HepG2 (cell line): ENCODE measurements around the gene MRPL3. TPM values are rescaled to one million over a fixed set of nuclear protein-coding genes. Genes with fewer than 3 reads are reported as not detected.
A peak's percentile ranks its signal among the peaks of the same experiment; 100 is the strongest.

Source experiments
- CREM ChIP-seq, 2 experiments: sonication (generic) in 1 of 2; formaldehyde crosslinking in 1 of 2; IDR thresholded peaks; 2 replicates each; pipeline versions ENCODE4 v1.4.0 to v1.6.1; 2016 to 2020; ENCODE audit warnings: antibody characterized with exemption in 1 of 2, mild to moderate bottlenecking in 1 of 2, missing genetic modification reagents in 1 of 2
- DR1 ChIP-seq: sonication (generic); formaldehyde crosslinking; IDR thresholded peaks from 2 replicates; pipeline ENCODE4 v1.8.0; 2021; ENCODE audit warnings: mild to moderate bottlenecking, missing genetic modification reagents, inconsistent platforms
- HDAC2 ChIP-seq: sonication (generic); formaldehyde crosslinking; IDR thresholded peaks from 2 replicates; pipeline ENCODE4 v1.4.0; 2020; ENCODE audit warnings: missing genetic modification reagents
- JUN ChIP-seq: sonication (generic); formaldehyde crosslinking; IDR thresholded peaks from 2 replicates; pipeline ENCODE4 v1.4.0; 2020; ENCODE audit warnings: mild to moderate bottlenecking, missing genetic modification reagents
- KAT8 ChIP-seq: IDR thresholded peaks from 2 replicates; pipeline ENCODE4 v1.6.1; 2016; ENCODE audit warnings: missing genetic modification reagents, missing compliant biosample characterization
- KLF11 ChIP-seq: IDR thresholded peaks from 2 replicates; pipeline ENCODE4 v1.6.1; 2016; ENCODE audit warnings: missing compliant biosample characterization
- MEIS1 ChIP-seq: sonication (generic); formaldehyde crosslinking; IDR thresholded peaks from 2 replicates; pipeline ENCODE4 v1.9.0; 2021; ENCODE audit warnings: mild to moderate bottlenecking, missing genetic modification reagents, moderate library complexity, borderline replicate concordance
- SAP130 ChIP-seq: IDR thresholded peaks from 2 replicates; pipeline ENCODE4 v1.6.1; 2016; ENCODE audit warnings: low read depth
- SKI ChIP-seq: fragments of 450-650 bp; IDR thresholded peaks from one replicate; pipeline ENCODE4 v1.6.1; 2018; ENCODE audit warnings: mild to moderate bottlenecking; ENCODE audit not compliant: partially characterized antibody
- TAF15 ChIP-seq: fragments of 200-400 bp; formaldehyde crosslinking; IDR thresholded peaks from one replicate; pipeline ENCODE4 v1.6.1; 2018; ENCODE audit warnings: mild to moderate bottlenecking, low read depth, low read length; ENCODE audit not compliant: poor library complexity, severe bottlenecking
- TBX3 ChIP-seq: fragments of 450-650 bp; IDR thresholded peaks from 2 replicates; pipeline ENCODE4 v1.6.1; 2017; ENCODE audit warnings: antibody characterized with exemption, mild to moderate bottlenecking, inconsistent platforms, borderline replicate concordance
- TCF7 ChIP-seq: sonication (generic); IDR thresholded peaks from 2 replicates; pipeline ENCODE4 v1.6.1; 2016; ENCODE audit warnings: antibody characterized with exemption, low read depth
- TOPORS ChIP-seq: sonication (generic); formaldehyde crosslinking; IDR thresholded peaks from 2 replicates; pipeline ENCODE4 v1.8.0; 2023; ENCODE audit warnings: mild to moderate bottlenecking, missing genetic modification reagents
- ZHX2 ChIP-seq, 2 experiments: sonication (generic) in 1 of 2; formaldehyde crosslinking in 1 of 2; IDR thresholded peaks; 2 replicates each; pipeline versions ENCODE4 v1.6.1 to v1.9.0; 2014 to 2022; ENCODE audit warnings: antibody characterized with exemption in 1 of 2, borderline replicate concordance in 1 of 2, inconsistent platforms in 1 of 2, low read depth in 1 of 2, missing genetic modification reagents in 1 of 2
- ZNF20 ChIP-seq: sonication (generic); formaldehyde crosslinking; IDR thresholded peaks from 2 replicates; pipeline ENCODE4 v1.4.0; 2020; ENCODE audit warnings: mild to moderate bottlenecking, moderate library complexity, missing genetic modification reagents
- polyA plus RNA-seq, 8 experiments: library from polyadenylated mRNA; depleted of rRNA in 3 of 8; stranded (reverse) in 7 of 8; unstranded in 1 of 8; fragments of >200 nt; fragmentation: Illumina TruSeq in 4 of 8; extraction: Trizol in 4 of 8; gene quantifications; 2 replicates each; pipeline versions ENCODE4 v1.2.1 to v1.2.3, GENCODE V29; 2011 to 2016; ENCODE audit warnings: low read depth in 4 of 8, missing spikeins in 1 of 8, mixed read lengths in 1 of 8; ENCODE audit not compliant: insufficient read depth in 1 of 8
- total RNA-seq, 5 experiments: library from RNA; depleted of rRNA; stranded (reverse); fragments of >200 nt; fragmentation: Illumina TruSeq; extraction: Trizol; gene quantifications; 2 replicates each; pipeline ENCODE4 v1.2.3, GENCODE V29; 2016; ENCODE audit warnings: low read depth in 1 of 5
- TF ChIP-seq, protein P1 (sequence below): sonication (generic); formaldehyde crosslinking; IDR thresholded peaks from 2 replicates; pipeline ENCODE4 v1.4.0; 2020; ENCODE audit warnings: missing genetic modification reagents, mild to moderate bottlenecking, borderline replicate concordance
- TF ChIP-seq, protein P2 (sequence below): IDR thresholded peaks from 2 replicates; pipeline ENCODE4 v1.6.1; 2016

Gene MRPL3
- total and polyA plus RNA-seq, 2 of the 13 experiments (the other 11 are each of a cell fraction or from before 2014, with no cell fraction given): 114 to 172 TPM

DNA sequence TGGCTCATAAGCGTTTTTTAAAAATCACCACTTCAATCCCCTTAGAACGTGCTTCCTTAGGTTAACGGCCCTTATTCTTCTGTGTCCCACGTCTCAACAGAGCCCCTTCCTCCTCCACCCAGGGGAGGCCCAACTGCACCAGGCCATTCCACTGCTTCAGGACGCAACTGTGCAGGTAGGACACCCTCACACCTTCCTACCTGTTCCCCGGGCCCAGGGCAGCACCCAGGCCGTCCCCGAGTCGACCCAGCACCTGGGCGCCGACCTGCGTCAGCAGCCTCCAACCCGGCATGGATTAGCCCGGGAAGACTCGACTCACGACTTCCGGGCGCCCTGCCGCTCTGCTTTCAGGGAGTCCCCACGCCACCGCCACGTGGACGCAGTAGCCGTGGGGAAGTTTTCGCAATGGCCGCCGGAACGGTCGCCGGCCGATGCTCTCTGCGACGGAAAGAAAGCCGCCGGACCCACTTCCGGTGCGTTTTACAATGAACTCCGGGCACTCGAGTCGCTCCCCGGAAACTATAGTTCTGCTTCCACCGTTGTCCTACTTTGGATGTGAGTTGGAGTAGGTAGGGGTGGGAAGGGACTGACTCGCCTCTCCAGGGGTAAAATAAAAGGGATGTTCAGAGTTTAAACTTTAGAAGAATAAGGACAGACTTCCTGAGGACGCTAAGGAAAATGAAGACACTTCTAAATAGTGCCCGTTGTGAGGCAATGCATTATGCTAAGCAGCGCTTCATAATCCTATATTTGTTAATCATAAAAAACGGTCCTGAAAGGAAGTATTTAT is at the start of gene MRPL3 (continued):
- peak; percentile 49; the same call in 1 of the 2 replicates for TF ChIP-seq MEIS1 (CRISPR knock-in tag)
- TF ChIP-seq, protein P1, sequence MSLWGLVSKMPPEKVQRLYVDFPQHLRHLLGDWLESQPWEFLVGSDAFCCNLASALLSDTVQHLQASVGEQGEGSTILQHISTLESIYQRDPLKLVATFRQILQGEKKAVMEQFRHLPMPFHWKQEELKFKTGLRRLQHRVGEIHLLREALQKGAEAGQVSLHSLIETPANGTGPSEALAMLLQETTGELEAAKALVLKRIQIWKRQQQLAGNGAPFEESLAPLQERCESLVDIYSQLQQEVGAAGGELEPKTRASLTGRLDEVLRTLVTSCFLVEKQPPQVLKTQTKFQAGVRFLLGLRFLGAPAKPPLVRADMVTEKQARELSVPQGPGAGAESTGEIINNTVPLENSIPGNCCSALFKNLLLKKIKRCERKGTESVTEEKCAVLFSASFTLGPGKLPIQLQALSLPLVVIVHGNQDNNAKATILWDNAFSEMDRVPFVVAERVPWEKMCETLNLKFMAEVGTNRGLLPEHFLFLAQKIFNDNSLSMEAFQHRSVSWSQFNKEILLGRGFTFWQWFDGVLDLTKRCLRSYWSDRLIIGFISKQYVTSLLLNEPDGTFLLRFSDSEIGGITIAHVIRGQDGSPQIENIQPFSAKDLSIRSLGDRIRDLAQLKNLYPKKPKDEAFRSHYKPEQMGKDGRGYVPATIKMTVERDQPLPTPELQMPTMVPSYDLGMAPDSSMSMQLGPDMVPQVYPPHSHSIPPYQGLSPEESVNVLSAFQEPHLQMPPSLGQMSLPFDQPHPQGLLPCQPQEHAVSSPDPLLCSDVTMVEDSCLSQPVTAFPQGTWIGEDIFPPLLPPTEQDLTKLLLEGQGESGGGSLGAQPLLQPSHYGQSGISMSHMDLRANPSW (CRISPR knock-in tag): peak; percentile 55; the same call in 1 of the 2 replicates
- TF ChIP-seq, protein P2, sequence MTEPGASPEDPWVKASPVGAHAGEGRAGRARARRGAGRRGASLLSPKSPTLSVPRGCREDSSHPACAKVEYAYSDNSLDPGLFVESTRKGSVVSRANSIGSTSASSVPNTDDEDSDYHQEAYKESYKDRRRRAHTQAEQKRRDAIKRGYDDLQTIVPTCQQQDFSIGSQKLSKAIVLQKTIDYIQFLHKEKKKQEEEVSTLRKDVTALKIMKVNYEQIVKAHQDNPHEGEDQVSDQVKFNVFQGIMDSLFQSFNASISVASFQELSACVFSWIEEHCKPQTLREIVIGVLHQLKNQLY: peak; percentile 98
- peak; percentile 99 for TF ChIP-seq TOPORS (CRISPR knock-in tag)
- peak; percentile 87 for TF ChIP-seq ZHX2 (IDR thresholded peaks at IDR 0.05; ENCODE audit: low read depth)
- TF ChIP-seq ZHX2 (CRISPR knock-in tag; IDR thresholded peaks at IDR 0.05; ENCODE audit: borderline replicate concordance): 0 out of 2 replicates have a peak, but pooled peaks have one; percentile 71
- TF ChIP-seq TCF7: no peak
- TF ChIP-seq ZNF20 (CRISPR knock-in tag): no peak; the same call in 1 of the 2 replicates
- peak; percentile 55; the same call in 1 of the 2 replicates for TF ChIP-seq JUN (CRISPR knock-in tag)
- TF ChIP-seq SAP130 (CRISPR knock-in tag): peak; percentile 96
- TF ChIP-seq KLF11: peak; percentile 60; the same call in 1 of the 2 replicates
- peak; percentile 77 for TF ChIP-seq DR1
- TF ChIP-seq TBX3: no peak
- TF ChIP-seq SKI: peak; percentile 43
- peak; percentile 99 for TF ChIP-seq KAT8
- peak; percentile 69 for TF ChIP-seq TAF15
- TF ChIP-seq HDAC2: peak; percentile 91
- TF ChIP-seq CREM (IDR thresholded peaks at IDR 0.05): peak; percentile 77
- peak; percentile 19; the same call in 1 of the 2 replicates for TF ChIP-seq CREM (CRISPR knock-in tag; IDR thresholded peaks at IDR 0.05)
